DMS153 (cell line): Measurements from ENCODE around the gene PRSS21.

Experiments
- DNase-seq: peaks from one replicate; lab custom pipeline; 2025; lab: John Stamatoyannopoulos, UW

PRSS21 gene, protein sequence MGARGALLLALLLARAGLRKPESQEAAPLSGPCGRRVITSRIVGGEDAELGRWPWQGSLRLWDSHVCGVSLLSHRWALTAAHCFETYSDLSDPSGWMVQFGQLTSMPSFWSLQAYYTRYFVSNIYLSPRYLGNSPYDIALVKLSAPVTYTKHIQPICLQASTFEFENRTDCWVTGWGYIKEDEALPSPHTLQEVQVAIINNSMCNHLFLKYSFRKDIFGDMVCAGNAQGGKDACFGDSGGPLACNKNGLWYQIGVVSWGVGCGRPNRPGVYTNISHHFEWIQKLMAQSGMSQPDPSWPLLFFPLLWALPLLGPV

DNA sequence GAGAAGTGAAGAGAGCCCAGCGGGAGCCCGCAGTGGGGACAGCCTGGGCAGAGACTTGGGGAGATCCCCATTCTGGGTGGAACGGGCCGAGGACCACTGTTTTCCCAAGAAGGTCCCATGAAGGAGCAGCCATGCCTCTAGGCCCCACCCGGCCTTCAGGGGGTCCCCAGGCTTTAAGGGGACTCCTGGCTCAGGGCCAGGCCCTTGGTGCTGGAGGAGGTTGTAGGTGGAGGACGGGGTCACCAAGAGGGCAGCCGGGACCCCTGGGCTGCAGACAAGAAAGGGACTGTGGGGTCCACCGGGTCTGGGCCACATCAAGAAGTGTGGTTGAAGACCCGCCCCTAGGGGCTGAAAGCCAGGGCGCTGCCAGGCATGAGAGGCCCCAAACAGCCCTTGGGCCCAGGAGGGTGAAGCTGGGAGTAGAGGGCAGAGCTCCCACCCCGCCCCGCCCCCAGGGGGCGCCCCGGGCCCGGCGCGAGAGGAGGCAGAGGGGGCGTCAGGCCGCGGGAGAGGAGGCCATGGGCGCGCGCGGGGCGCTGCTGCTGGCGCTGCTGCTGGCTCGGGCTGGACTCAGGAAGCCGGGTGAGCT is at the start of gene PRSS21:
Gene PRSS21 (plus strand): TSS at position 487 of the 589 bp plus-strand sequence. CDS start 32 bp downstream, at position 519.
- no peak for DNase-seq

DNA sequence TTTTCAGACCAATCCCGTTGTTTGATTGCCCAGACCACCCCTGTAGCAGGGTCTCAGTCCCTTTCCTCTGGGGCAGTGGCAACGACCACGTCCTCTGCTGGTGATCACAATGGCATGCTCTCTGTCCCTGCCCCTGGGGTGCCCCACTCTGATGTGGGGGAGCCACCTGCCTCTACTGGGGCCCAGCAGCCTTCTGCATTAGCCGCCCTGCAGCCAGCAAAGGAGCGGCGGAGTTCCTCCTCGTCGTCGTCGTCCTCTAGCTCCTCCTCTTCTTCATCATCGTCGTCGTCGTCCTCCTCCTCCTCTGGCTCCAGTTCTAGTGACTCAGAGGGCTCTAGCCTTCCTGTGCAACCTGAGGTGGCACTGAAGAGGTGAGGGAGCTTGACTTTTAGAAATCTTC is 49.1 kb upstream of the PRSS21 start:
- no peak for DNase-seq

DNA sequence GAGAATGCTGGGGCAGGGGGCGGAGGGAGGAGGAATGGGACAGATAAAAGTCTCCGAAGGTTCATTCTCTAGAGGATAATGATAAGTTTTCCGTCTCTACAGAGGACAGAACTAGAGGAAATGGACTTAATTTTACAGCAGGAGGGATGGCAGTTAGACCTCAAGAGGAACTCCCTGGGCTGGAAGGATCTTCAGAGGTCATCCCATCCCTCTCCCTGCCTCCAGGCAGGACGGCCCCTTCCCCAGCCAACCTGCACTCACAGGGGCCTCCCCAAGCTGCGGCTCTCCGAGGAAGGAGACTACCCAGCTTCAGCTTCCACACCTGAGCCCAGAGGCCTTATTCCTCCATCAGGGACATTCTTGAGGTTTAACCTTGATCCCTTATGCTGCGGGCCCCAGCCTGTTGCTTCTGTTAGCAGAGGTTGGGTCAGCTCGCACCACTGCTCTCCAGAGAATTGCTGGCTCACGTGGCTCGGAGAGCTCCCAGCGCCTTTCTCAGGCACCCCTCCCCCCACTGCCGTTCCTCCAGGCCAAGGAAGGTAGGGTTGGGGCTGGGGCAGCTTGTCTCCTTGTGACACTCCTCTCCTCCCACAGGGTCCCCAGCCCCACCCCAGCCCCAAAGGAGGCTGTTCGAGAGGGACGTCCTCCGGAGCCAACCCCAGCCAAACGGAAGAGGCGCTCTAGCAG is 48.5 kb upstream of the PRSS21 start:
- no peak for DNase-seq

DNA sequence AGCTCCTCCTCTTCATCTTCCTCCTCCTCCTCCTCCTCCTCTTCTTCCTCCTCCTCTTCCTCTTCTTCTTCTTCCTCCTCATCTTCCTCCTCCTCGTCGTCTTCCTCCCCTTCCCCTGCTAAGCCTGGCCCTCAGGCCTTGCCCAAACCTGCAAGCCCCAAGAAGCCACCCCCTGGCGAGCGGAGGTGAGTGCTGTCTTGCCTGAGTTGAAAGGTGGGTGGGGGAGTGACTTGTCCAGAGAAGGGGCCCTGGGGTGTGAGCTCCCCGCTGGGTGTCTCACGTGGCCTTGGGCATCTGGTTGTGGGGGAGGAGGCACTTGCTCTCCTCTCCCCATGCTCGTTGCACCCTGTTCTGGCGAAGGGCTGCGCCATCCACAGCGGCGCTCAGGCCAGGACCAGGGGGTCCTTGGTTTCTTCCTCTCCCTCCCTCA is 47.9 kb upstream of the PRSS21 start:
- DNase-seq = no peak

DNA sequence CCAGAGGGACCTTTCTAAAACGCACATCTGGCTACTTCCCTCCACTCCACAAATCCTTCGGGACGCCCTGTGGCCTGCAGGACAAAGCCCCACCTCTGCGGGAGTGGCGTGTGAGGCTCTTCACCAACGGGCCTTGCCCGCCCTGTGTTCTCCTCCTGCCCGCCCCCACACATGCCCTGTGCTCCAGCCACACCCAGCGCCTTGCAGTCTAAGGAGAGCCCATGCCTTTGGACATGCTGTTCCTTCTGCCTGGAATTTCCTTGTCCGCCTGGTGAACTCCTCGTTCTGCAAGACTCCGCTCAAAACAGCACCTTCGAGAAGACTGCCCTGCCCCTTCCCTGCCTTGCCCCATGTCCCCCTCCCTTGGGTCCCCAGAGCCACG is 47.4 kb upstream of the PRSS21 start:
- no peak for DNase-seq

DNA sequence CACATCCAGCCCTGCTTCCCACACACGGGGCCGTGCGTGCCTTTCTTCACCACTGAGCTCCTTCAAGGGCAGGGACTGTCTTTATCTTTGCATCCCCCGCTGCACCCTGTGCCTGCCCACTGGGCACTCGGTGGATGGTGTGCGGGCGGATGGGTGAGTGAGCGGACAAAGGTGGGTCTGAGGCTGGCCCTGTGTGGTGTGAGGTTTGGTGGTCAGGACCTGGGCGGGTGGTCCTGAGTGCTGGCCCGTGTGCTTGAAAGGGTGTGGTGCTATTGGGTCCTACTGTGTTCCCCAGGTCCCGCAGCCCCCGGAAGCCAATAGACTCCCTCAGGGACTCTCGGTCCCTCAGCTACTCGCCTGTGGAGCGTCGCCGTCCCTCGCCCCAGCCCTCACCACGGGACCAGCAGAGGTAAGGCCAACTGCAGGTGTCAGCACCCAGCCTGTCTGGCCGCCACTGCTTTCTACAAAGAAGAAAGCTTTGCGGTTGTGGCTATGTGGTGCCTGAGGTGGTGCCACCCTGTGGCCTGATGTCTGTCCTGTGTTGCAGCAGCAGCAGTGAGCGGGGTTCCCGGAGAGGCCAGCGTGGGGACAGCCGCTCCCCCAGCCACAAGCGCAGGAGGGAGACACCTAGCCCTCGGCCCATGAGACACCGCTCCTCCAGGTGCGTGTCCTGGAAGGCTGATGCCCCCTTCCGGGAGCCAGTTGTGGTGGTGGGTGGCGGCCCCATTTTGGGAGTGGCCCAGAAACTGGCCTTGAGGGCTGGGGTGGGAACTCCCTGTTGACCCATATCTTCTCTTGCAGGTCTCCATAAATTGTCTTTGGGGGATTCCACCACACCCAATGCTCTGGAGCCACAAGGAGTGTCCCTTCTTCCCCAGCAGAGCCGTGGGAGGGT is 46.7 kb upstream of the PRSS21 start:
- DNase-seq = no peak

DNA sequence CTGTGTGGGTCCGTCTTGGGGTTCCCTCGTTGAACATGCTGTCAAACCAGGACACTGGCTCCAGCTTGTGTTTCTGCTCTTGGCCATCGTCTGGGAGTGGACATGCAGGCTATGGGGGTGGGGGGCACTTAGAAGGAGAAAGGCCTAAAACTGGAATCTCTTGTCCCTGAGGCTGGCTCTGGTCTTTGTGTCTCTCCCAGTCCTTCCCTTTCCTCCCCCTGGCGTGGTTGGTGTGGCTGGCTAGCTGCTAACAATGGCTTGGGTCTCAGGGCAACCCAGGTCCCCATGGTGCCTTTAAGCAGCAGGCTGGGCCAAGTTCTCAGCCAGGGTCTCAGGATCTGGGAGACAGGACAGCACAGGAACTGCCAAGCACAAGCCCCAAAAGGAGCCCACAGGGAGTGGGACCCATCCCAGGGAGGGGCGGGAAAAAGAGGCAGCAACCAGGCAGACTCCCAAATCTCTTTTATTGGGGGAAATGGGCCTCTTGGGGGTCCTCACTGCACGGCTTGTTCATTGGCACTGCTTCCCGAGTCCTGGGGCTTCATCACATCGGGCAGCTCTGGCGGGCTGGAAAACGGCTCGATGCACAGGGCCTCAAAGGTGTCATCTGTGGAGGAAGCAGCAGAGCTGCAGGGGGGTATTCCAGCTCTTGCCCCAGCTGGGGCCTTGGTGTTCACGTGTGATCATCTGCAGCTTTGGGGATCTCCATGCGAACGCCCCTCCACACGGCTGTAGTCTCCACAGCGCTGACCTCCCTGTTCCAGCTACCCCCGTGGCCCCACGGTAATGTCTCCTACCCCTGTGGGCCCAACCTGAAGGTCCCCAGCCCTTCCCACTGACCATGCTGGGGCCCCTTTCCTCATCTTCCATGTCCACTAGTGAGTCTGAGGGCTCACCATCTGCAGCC is 45.3 kb upstream of the PRSS21 start:
- no peak for DNase-seq

DNA sequence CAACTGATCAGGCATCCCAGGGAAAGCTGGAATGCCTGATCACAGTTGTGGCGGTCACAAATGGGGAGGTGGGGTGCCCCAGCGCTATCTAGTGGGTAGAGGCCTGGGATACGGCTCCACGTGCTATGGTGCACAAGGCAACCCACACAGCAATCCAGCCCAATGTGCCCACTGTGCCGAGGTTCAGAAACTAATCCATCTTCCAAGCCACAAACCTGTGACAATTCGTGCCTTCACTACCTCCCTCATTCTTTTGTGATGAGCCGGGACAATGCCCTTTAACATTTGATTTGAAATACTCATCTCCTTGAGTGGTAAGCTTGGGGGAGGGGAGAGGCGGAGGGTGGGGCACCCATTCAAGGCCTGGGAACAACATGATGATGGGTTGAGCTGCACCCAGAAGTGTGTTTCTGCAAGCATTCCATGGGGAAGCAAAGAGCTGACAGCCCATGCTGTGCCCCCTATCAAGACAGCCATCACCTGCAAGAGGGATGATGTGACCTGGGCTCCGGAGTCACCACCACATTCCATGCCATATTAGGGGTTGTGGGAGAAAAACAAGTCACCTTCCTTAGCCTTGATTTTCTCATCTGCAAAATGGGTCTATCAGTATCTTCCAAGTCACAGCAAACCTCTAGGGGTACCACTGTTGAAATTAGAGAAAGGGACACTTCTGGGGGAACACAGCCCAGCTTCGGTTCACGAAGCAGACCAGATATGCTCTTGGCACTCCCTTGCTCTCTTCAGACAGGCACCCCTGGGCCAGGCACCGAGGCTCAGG is 43.7 kb upstream of the PRSS21 start:
- DNase-seq = no peak

DNA sequence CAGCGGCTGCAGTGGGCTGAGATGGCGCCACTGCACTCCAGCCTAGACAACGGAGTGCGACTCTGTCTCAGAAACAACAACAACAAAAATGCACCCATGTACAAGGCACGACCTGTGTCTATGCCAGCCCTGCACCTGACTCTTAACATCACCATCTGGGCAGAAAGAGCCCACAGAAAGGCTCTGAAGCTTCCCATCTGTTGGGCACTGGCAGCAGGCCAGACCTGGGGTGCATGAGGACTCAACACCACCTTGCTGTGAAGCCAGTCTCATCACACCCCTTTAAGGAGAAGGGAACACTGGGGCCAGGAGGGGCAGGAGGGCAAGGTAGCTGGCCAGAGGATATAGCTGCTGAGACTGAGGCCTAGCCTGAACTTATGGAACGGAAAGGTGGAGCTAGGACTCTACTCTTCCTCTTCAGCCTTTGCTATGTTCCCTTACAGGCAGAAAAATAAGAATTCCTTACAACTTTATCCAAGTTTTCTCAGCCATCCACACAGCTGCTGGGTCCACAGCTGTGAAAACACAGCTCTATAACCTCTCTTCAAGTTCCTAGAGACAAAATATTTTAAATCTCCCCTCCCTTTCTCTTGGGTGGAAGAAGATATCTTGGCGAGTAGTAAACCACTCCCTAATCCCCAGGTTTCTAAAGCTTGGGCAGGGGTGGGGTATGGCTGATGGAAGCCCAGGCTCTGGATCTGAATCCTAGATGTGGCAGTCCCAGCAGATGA is 42.7 kb upstream of the PRSS21 start:
- DNase-seq = no peak

DNA sequence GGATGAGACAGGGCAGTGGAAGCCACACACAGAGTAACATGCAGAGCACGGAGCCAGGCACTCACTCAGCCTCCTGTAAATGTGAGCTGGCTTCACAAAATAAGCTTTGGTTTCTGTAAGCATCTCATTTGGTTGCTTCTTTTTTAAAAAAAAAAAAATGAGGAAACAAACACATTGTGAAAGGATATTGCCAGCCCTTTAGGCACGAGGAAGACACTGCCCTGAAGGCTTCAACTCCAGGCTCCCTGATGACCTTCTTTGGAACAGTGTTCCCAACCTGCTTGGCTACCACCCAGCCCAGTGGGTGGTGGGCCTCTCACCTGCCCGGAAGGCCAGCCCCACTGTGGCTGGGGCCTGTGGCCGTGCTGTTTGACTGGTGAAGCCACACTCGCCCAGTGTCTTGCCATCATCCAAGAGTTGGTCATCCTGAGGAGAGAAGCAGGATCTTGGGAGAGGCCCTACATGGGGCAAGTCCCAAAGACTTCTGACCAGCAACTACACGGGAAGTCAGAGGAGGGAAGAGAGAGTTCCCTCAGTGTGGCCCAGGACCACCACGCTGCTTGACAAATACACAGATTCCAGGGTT is 41.8 kb upstream of the PRSS21 start:
- no peak for DNase-seq

DNA sequence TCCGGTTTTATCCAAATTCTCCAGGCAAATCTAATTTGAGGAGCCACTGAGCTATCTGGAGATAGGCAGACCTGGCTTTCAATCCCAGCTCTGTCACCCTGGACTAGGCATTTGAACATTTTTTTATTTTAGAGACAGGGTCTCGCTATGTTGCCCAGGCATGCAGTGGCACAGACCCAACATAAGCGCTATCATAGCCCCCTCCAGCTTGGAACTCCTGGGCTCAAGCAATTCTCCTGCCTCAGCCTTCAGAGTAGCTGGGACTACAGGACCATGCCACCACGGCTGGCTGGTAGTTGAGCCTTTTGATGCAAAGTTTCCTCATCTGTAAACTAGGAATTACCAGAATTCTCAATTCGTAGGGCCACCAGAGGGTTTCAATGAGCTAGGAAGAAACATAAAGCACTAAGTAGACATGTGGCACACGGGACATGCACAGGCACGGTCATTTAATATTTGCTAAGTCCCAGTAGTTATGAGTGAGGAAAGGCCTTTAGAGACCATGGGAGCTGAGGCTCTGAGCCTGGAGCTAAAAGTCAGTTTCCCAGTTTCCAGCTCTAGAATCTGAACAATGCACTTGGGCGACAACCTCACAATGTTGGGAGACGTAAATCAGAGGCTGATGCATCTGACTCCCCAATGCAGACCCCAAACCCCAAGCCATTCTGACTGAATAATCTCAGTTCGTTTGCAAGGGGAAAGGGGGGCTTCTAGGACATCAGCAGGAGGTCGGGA is 41.1 kb upstream of the PRSS21 start:
- DNase-seq = no peak

DNA sequence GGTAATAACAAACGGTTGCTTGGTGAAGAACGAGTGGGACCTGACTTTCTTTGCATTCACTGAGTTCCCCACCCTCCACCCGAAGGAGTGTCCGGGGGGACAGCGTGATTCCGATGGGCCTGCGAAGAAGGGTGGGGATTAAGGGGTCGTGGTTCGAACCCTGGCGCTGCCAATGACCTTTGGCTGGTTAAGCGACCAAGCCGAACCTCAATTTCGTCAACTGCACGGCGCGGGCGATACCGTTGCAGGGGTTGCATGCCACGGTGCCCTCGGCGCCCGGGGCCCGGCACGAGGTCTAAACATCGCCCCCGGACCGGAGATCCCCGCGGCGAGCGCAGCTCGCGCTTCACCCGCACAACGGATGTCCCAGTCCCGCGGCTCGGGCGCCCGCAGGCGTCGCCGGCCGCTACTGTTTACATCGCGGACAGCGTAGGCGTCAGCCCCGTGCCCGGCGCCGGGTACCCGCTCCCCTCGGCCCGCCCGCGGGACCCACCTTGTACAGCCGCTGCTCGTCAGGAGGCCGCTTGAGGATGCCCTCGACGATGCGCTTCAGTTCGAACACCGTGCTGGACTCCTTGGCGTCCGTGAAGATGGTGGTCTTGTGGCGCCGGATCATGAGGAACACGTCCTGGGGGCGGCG is 40.4 kb upstream of the PRSS21 start:
- no peak for DNase-seq

DNA sequence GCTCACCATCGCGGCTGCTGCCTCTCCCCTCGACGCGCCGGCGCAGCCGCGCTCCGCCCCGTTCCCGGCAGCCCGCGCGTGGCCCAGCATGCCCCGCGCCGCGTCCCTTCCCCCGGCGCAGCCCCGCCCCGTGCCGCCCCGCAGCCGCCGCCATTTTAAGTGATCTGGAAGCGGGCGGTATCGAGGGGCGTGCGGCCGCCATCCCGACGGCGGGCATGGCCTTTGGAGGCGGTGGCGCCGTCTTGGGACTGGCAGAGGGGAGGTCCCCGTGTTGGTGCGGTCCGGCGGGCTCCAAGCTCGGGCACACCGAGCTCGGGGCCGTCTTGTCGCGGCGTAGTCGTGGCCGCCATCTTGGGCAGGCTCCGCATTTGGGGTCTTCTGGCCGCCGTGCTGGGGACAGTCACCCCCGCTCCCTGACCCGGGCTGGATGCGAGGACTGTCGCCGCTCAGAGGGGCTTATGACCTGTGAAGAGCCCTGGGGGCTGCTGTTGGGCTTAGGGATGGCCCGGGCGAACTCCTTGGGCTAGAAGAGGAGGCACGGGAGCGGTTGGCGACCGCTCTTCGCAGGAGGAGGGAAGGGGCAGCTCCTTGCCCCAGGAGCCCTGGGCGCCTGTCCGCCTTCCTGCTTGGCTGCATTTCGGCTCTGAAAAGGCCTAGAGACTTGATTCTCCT is 39.7 kb upstream of the PRSS21 start, which contains the start of gene ELOB:
Gene ELOB (minus strand): TSS at position 50 of the 672 bp plus-strand sequence. CDS start 41 bp downstream, at position 9.
- peak; percentile 36 for DNase-seq

DNA sequence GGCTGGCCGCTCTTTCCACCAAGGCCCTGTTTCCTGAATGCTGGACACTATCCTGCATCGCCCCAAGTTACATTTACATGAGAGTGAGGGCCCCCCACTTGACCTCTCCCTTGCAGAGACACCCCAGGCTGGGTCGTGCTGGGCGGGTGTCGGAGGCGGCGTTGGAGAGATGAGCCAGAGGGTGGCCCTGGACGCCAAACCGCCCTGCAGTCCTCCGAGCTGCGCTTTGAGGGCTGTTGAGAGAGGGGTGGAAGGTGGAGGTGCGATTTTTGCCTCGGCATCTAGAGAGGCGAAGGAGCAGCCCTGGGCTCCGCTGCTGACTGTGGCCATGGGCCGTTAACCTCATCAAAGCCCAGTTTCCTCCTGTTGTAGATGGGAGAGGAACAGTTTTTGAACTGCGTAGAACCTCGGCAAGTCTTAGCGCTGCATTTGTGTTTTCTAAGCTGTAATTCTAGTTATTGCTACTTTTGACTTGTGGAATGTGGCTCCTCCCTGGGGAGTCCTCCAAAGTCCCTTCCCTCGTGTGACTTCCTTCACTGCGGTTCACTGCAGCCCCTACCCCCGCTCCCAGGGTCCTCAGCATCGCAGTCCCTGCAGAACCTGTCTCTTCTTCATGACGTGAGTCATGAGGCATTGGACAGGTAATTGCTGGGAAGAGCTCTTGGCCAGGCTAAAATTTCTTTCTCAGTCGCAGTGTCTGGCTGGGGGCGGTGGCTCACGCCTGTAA is 39.0 kb upstream of the PRSS21 start:
- DNase-seq = no peak

DNA sequence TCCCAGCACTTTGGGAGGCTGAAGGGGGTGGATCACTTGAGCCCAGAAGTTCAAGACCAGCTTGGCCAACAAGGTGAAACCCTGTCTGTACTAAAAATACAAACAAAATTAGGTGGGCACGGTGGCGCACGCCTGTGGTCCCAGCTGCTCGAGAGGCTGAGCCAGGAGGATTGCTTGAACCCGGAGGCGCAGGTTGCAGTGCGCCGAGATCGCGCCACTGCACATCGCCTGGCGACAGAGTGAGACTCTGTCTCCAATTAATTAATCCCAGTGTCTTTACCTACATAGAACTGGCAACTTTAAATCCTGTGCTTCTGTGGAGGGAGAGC is 38.4 kb upstream of the PRSS21 start:
- DNase-seq = no peak

DNA sequence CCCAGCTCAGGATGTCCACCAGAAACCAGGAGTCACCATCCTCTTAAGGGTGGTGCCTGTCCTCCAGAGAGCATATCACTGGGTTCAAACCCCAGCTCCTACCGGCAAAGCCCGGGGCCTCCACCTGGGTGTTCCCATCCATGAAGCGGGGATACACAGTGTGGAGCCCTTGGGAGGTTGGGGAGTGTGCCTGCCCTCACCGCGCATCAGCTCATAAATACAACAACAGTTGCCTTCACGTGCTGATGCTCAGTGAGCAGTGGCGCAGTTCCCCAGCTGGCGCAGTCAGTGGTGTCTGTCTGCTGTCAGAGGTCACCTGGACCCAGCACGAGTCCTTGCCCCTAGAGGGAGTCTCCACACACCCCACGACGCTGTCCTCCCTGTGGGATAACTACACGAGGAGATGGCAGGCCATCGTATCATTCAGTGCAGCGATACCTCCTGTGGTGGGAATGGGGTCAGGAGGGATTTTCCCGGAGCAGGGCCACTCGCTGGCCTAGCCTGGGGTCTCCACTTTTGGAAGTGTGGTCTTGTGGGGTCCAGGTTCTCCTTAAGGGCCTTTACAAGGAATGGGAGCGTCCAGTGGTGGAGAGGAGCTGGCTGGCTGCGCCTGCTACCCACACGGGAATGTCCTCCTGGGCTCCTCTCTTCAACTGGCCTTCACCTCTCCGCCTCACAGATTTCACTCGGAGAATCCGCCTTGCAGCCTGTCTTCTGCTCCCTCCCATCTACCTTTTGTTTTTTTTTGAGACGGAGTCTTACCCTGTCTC is 37.7 kb upstream of the PRSS21 start:
- no peak for DNase-seq
